Kidney (tissue), 14 donors: ENCODE measurements around the gene A4GNT. TPM values are rescaled to one million over a fixed set of nuclear protein-coding genes. Genes with fewer than 3 reads are reported as not detected.
A peak's percentile ranks its signal among the peaks of the same experiment; 100 is the strongest.

Experiments
- DNase-seq, 5 donors: peaks; one replicate each; pipeline ENCODE4 v3.0.0-alpha.2; 2013 to 2020
- FAIRE-seq: peaks from 2 replicates; lab custom pipeline; 2012; peaks lifted over from hg19 to GRCh38; lab: Jason Lieb, UNC
- H3K27ac ChIP-seq, 2 donors: one replicate each; pipeline ENCODE4 v1.7.0; 2013; ENCODE audit warnings: low read depth in 2 of 2, low read length in 2 of 2, inconsistent platforms in 1 of 2
- H3K27me3 ChIP-seq: one replicate; pipeline ENCODE4 v1.7.1; 2013; ENCODE audit warnings: low read length, inconsistent platforms; ENCODE audit not compliant: control insufficient read depth, insufficient read depth
- H3K36me3 ChIP-seq, 3 donors: one replicate each; pipeline versions ENCODE4 v1.7.0 to v1.7.1; 2013; ENCODE audit warnings: low read length in 3 of 3, control low read depth in 1 of 3, inconsistent platforms in 1 of 3; ENCODE audit not compliant: insufficient read depth in 3 of 3, control insufficient read depth in 2 of 3
- H3K4me1 ChIP-seq, 3 donors: one replicate each; pipeline versions ENCODE4 v1.7.0 to v1.7.1; 2013; ENCODE audit warnings: low read length in 3 of 3, inconsistent platforms in 1 of 3, low read depth in 1 of 3; ENCODE audit not compliant: control insufficient read depth in 2 of 3, insufficient read depth in 2 of 3
- H3K4me3 ChIP-seq, 3 donors: one replicate each; pipeline versions ENCODE4 v1.7.0 to v1.8.1; 2013; ENCODE audit warnings: low read length in 3 of 3, control low read depth in 1 of 3, inconsistent platforms in 1 of 3
- H3K9ac ChIP-seq, 3 donors: one replicate each; pipeline versions ENCODE4 v1.7.0 to v1.7.1; 2013; ENCODE audit warnings: low read length in 3 of 3, control low read depth in 1 of 3, inconsistent platforms in 1 of 3
- H3K9me3 ChIP-seq, 3 donors: one replicate each; pipeline versions ENCODE4 v1.7.0 to v1.7.1; 2013; ENCODE audit warnings: low read length in 3 of 3, control low read depth in 1 of 3, inconsistent platforms in 1 of 3; ENCODE audit not compliant: control insufficient read depth in 2 of 3, insufficient read depth in 1 of 3
- CTCF ChIP-seq: IDR thresholded peaks from 3 replicates; pipeline ENCODE4 v1.5.1; 2012; ENCODE audit warnings: mild to moderate bottlenecking, moderate library complexity, borderline replicate concordance; ENCODE audit not compliant: insufficient read depth; ENCODE audit errors: extremely low read depth
- intact Hi-C: fragments of 100-400 bp; cut with DNase I; formaldehyde crosslinking; loops from one replicate; pipeline ENCODE4 v1.11.1; 2022
- polyA plus RNA-seq: library from polyadenylated mRNA; stranded (reverse); fragments of 350-450 nt; fragmentation: Illumina TruSeq; extraction: RNeasy Lipid Tissue Mini Kit (QIAGEN cat#74804); gene quantifications from one replicate; pipeline ENCODE4 v1.2.3, GENCODE V29; 2014; ENCODE audit warnings: low read depth, low replicate concordance; ENCODE audit not compliant: insufficient read depth
- total RNA-seq: library from RNA; stranded (reverse); fragmentation: NEBNext Ultra II Directional; extraction: Animal tissue kit (Norgen Biotek cat#: 25700); gene quantifications from one replicate; pipeline ENCODE4 v1.2.1, GENCODE V29; 2021
- donor health status: control.
- donor health status: control.
- donor health status: control.
- donor health status: control.
- donor health status: control.
- donor health status: DM: yes; HTN: yes; CAD: no.
- donor health status: Normal renal cell carcinoma (clear cell type).

The A4GNT gene
- total and polyA plus RNA-seq, 2 donors from 2014 or later = not detected

GRCh38 chr3:138114431-138114918, 17.7 kb downstream of the A4GNT start:
- no peak for TF ChIP-seq CTCF
- H3K4me1 ChIP-seq = peaks cover 0 to 24% (median 17%) of the 10 kb centered on the region in 3 donors
- intact Hi-C loops = no loop called here
- H3K4me3 ChIP-seq = peak overlapping the region; percentile 47 to 84 (median 64)
- peak overlapping the region; percentile 89 to 90 for H3K27ac ChIP-seq
- no peaks in the 10 kb centered on the region for H3K36me3 ChIP-seq
- H3K27me3 ChIP-seq = no peaks in the 10 kb centered on the region
- no peak for FAIRE-seq
- no peaks in the 10 kb centered on the region for H3K9me3 ChIP-seq
- peak overlapping the region; percentile 3 to 82 (median 38) for H3K9ac ChIP-seq
- peak; percentile 38 to 72 (median 56) for DNase-seq

- Histone ChIP-seq H3K9me3 (no peaks in the 10 kb centered on the region), H3K4me3 (peak overlapping the region in 2 of 3 donors; percentile 30 to 64), H3K4me1 (peaks cover 0 to 24% (median 14%) of the 10 kb centered on the region in 3 donors), H3K36me3 (no peaks in the 10 kb centered on the region), H3K9ac (peak overlapping the region in 1 of 3 donors; percentile 82), H3K27ac (peak overlapping the region; percentile 80 to 85), H3K27me3 (no peaks in the 10 kb centered on the region)
- DNase-seq (peak; percentile 79 to 94 (median 87)), FAIRE-seq (peak; percentile 72)
- intact Hi-C loops = no loop called here
- no peak for TF ChIP-seq CTCF
Measured at GRCh38 chr3:138113326-138113725, 18.9 kb downstream of the A4GNT start.

GRCh38 chr3:138112362-138112761, 19.8 kb downstream of the A4GNT start:
- no peak for FAIRE-seq
- Histone ChIP-seq H3K27me3 (no peaks in the 10 kb centered on the region), H3K9me3 (no peaks in the 10 kb centered on the region), H3K4me3 (no peak overlapping the region), H3K27ac (no peak overlapping the region), H3K4me1 (peaks cover 0 to 24% (median 14%) of the 10 kb centered on the region in 3 donors), H3K9ac (no peak overlapping the region), H3K36me3 (peaks cover 0 to under 1% (median 0%) of the 10 kb centered on the region in 3 donors)
- intact Hi-C loops = no loop called here
- TF ChIP-seq CTCF = no peak
- no peak for DNase-seq
